K562 (cell line): Measurements from ENCODE around the gene EEA1. TPM values are rescaled to one million over a fixed set of nuclear protein-coding genes. Genes with fewer than 3 reads are reported as not detected.

Source experiments
- REST ChIP-seq, 2 experiments: fragments of 450-650 bp; formaldehyde crosslinking in 1 of 2; IDR thresholded peaks; 2 replicates each; pipeline versions ENCODE4 v1.4.0 to v1.6.1; 2014 to 2020; ENCODE audit warnings: mild to moderate bottlenecking in 2 of 2, borderline replicate concordance in 1 of 2, low read depth in 1 of 2
- SUPT5H ChIP-seq: fragments of 450-650 bp; IDR thresholded peaks from 2 replicates; pipeline ENCODE4 v1.6.1; 2016
- TCF15 ChIP-seq: fragments of 250-450 bp; sonication (Bioruptor Pico); IDR thresholded peaks from 2 replicates; pipeline ENCODE4 v1.8.0; 2022; ENCODE audit warnings: moderate library complexity, mild to moderate bottlenecking, inconsistent platforms
- TRIM25 ChIP-seq: fragments of 450-650 bp; IDR thresholded peaks from 2 replicates; pipeline ENCODE4 v1.7.0; 2016; ENCODE audit warnings: borderline replicate concordance
- USF1 ChIP-seq: sonication (generic); formaldehyde crosslinking; IDR thresholded peaks from 2 replicates; pipeline ENCODE4 v1.9.0; 2022; ENCODE audit warnings: mild to moderate bottlenecking, missing genetic modification reagents
- ZNF133 ChIP-seq: fragments of 250-450 bp; sonication (Bioruptor Pico); IDR thresholded peaks from 2 replicates; pipeline ENCODE4 v1.4.0; 2020; ENCODE audit warnings: mild to moderate bottlenecking
- polyA plus RNA-seq, 8 experiments: library from polyadenylated mRNA; depleted of rRNA in 4 of 8; stranded (reverse) in 5 of 8; unstranded in 3 of 8; fragments of >200 nt; fragmentation: Nextera tagmentation in 2 of 8; fragmentation: Illumina TruSeq in 1 of 8; extraction: Ambion mirVana in 2 of 8; extraction: Trizol in 1 of 8; gene quantifications; 2 replicates each; pipeline versions ENCODE4 v1.2.1 to v1.2.3, GENCODE V29; 2011 to 2014; ENCODE audit warnings: inconsistent platforms in 1 of 8, missing spikeins in 1 of 8
- total RNA-seq, 7 experiments: library from RNA; depleted of rRNA in 6 of 7; stranded (reverse); fragments of >200 nt in 6 of 7; fragmentation: Illumina TruSeq in 2 of 7; extraction: Trizol in 2 of 7; gene quantifications; 2 replicates each; pipeline versions ENCODE4 v1.2.1 to v1.2.3, GENCODE V29; 2011 to 2021; ENCODE audit warnings: low replicate concordance in 1 of 7

EEA1 gene
- total and polyA plus RNA-seq, 9 of the 15 experiments (the other 6 are each of a cell fraction or from before 2014, with no cell fraction given): 3.5 to 17.1 (median 7.5) TPM

GRCh38 chr12:92739113-92739512 lies 190.0 kb downstream of the EEA1 start (continued):
- TF ChIP-seq TRIM25 (no peak), SUPT5H (no peak), ZNF133 (CRISPR knock-in tag) (no peak), USF1 (CRISPR knock-in tag) (peak; percentile 79), TCF15 (CRISPR knock-in tag) (no peak), REST (IDR thresholded peaks at IDR 0.05; ENCODE audit: borderline replicate concordance) (no peak), REST (CRISPR knock-in tag; IDR thresholded peaks at IDR 0.05; ENCODE audit: low read depth) (no peak)
- TF ChIP-seq, all 486 proteins: peak for 9
